Measurements from ENCODE around the gene PLPPR1.

GRCh38 chr9:101197026-101197425 is 168.5 kb downstream of the PLPPR1 start:
- TF ChIP-seq CTCF (IDR thresholded peaks at IDR 0.05): no peak
- no peak for TF ChIP-seq POLR2A (IDR thresholded peaks at IDR 0.05)

Measured in Peyer's patch (tissue), 4 donors.